ENCODE data around the gene SDR42E2. TPM values are rescaled to one million over a fixed set of nuclear protein-coding genes. Genes with fewer than 3 reads are reported as not detected.

The SDR42E2 gene
- total and polyA plus RNA-seq, 2 donors (not counting 3 experiments of a cell fraction or from before 2014, with no cell fraction given): 0.03 to 0.13 TPM

- intact Hi-C loops (cut with micrococcal nuclease): no loop called here
- Histone ChIP-seq H3K79me2 (ENCODE audit: control insufficient read depth, insufficient read depth, low read length) (peaks cover 57% of the 10 kb centered on the region), H3K27me3 (ENCODE audit: control insufficient read depth in 2 of 2, insufficient read depth in 2 of 2, low read length in 2 of 2) (no peaks in the 10 kb centered on the region), H2AFZ (ENCODE audit: low read depth, low read length) (no peak overlapping the region), H3K9me3 (replicated peaks; ENCODE audit: control insufficient read depth, insufficient read depth, low read length) (no peaks in the 10 kb centered on the region), H3K4me2 (ENCODE audit: insufficient read depth, low read length) (no peak overlapping the region), H3K4me1 (ENCODE audit: control insufficient read depth, extremely low read depth, insufficient read depth, low read length) (peaks cover 11% of the 10 kb centered on the region), H3K36me3 (ENCODE audit: control insufficient read depth in 2 of 2, extremely low read depth in 1 of 2, insufficient read depth in 2 of 2, low read length in 2 of 2) (no peaks in the 10 kb centered on the region), H3K9me1 (replicated peaks; ENCODE audit: control insufficient read depth, extremely low read depth, insufficient read depth, low read length) (no peaks in the 10 kb centered on the region), H3K4me3 (replicated peaks in 1 of 3; ENCODE audit: insufficient read depth in 1 of 3, low read depth in 1 of 3, low read length in 3 of 3) (no peak overlapping the region), H4K20me1 (replicated peaks; ENCODE audit: control insufficient read depth, extremely low read depth, insufficient read depth, low read length) (no peaks in the 10 kb centered on the region), H3K9ac (replicated peaks; ENCODE audit: extremely low read depth, insufficient read depth, low read length) (no peak overlapping the region), H3K27ac (ENCODE audit: insufficient read depth, low read depth, low read length) (no peak overlapping the region)
- ChIA-PET CTCF (interaction anchor here (1.1 to 1.7 kb wide), 3 partner anchors 11 to 89 kb away, joined by 3 read pairs; no protein-coding TSS in a partner anchor), POLR2A (no interaction called here)
- peak; percentile 24 for FAIRE-seq
- DNase-seq (ENCODE audit: low read depth, low spot score): no peak
- dilution Hi-C loops (cut with MboI; ENCODE audit: extremely low pct_ligation_motif_present, low sequenced_read_pairs): no loop called here
- no TSS peak for BruUV-seq (replicated peaks)
- TF ChIP-seq JUN (IDR thresholded peaks at IDR 0.05; ENCODE audit: borderline replicate concordance, insufficient read depth, insufficient read length, low read depth) (no peak), MYC (IDR thresholded peaks at IDR 0.05; ENCODE audit: low read depth, low read length) (no peak), GATA2 (IDR thresholded peaks at IDR 0.05; ENCODE audit: insufficient read depth, insufficient read length, low read depth, low read length) (no peak), EZH2 (IDR thresholded peaks at IDR 0.05; ENCODE audit: borderline replicate concordance, low read depth, low read length, severe bottlenecking) (no peak)
These were observed 48.5 kb downstream of the SDR42E2 start for GRCh38 chr16:22210854-22211253.

GRCh38 chr16:22213236-22213635 lies 50.9 kb downstream of the SDR42E2 start:
- Histone ChIP-seq H3K27me3 (ENCODE audit: control insufficient read depth in 2 of 2, insufficient read depth in 2 of 2, low read length in 2 of 2) (no peaks in the 10 kb centered on the region), H4K20me1 (replicated peaks; ENCODE audit: control insufficient read depth, extremely low read depth, insufficient read depth, low read length) (no peaks in the 10 kb centered on the region), H3K27ac (ENCODE audit: insufficient read depth, low read depth, low read length) (no peak overlapping the region), H3K4me2 (ENCODE audit: insufficient read depth, low read length) (no peak overlapping the region), H3K4me1 (ENCODE audit: control insufficient read depth, extremely low read depth, insufficient read depth, low read length) (peaks cover 2% of the 10 kb centered on the region), H3K36me3 (ENCODE audit: control insufficient read depth in 2 of 2, extremely low read depth in 1 of 2, insufficient read depth in 2 of 2, low read length in 2 of 2) (peaks cover 0 to 1% of the 10 kb centered on the region in 2 experiments), H3K79me2 (ENCODE audit: control insufficient read depth, insufficient read depth, low read length) (peaks cover 47% of the 10 kb centered on the region), H2AFZ (ENCODE audit: low read depth, low read length) (no peak overlapping the region), H3K4me3 (replicated peaks in 1 of 3; ENCODE audit: insufficient read depth in 1 of 3, low read depth in 1 of 3, low read length in 3 of 3) (no peak overlapping the region), H3K9me1 (replicated peaks; ENCODE audit: control insufficient read depth, extremely low read depth, insufficient read depth, low read length) (no peaks in the 10 kb centered on the region), H3K9ac (replicated peaks; ENCODE audit: extremely low read depth, insufficient read depth, low read length) (no peak overlapping the region), H3K9me3 (replicated peaks; ENCODE audit: control insufficient read depth, insufficient read depth, low read length) (no peaks in the 10 kb centered on the region)
- BruUV-seq (replicated peaks): no TSS peak
- ChIA-PET CTCF (no interaction called here), POLR2A (no interaction called here)
- TF ChIP-seq FOS (IDR thresholded peaks at IDR 0.05; ENCODE audit: borderline replicate concordance, insufficient read depth, low read length) (no peak), POLR2A (IDR thresholded peaks at IDR 0.05; ENCODE audit: low read depth, low read length) (no peak), EZH2 (IDR thresholded peaks at IDR 0.05; ENCODE audit: borderline replicate concordance, low read depth, low read length, severe bottlenecking) (no peak), CTCF (IDR thresholded peaks at IDR 0.05; ENCODE audit: extremely low read depth in 1 of 2, insufficient read depth in 1 of 2, low read depth in 1 of 2, low read length in 2 of 2) (no peak), MAX (IDR thresholded peaks at IDR 0.05; ENCODE audit: insufficient read depth, insufficient read length) (no peak)
- intact Hi-C loops (cut with micrococcal nuclease): no loop called here
- FAIRE-seq (no peak), DNase-seq (ENCODE audit: low read depth, low spot score) (no peak)
- dilution Hi-C loops (cut with MboI; ENCODE audit: extremely low pct_ligation_motif_present, low sequenced_read_pairs): no loop called here
